Neural progenitor cell (in vitro differentiated cells): ENCODE measurements around the gene MOK.

Experiments used
- CTCF ChIP-seq: fragments of 200-600 bp; sonication (generic); IDR thresholded peaks from 2 replicates; pipeline ENCODE4 v1.5.1; 2017; ENCODE audit warnings: antibody characterized with exemption, mild to moderate bottlenecking
- EZH2 ChIP-seq: fragments of 200-600 bp; sonication (generic); IDR thresholded peaks from 2 replicates; pipeline ENCODE4 v1.6.1; 2017; ENCODE audit warnings: antibody characterized with exemption, mild to moderate bottlenecking, moderate library complexity
- EZH2phosphoT487 ChIP-seq: fragments of 200-600 bp; sonication (generic); IDR thresholded peaks from 2 replicates; pipeline ENCODE4 v1.6.1; 2017; ENCODE audit warnings: antibody characterized with exemption

- TF ChIP-seq EZH2phosphoT487 = no peak
- no peak for TF ChIP-seq CTCF
- TF ChIP-seq EZH2 = no peak
Measured at GRCh38 chr14:102304611-102305506, at the start of gene MOK.
